IMR-90 (cell line): Measurements from ENCODE around the gene B9D1. TPM values are rescaled to one million over a fixed set of nuclear protein-coding genes. Genes with fewer than 3 reads are reported as not detected.

ENCODE experiments used
- ATAC-seq: fragments of 200-7000 bp; cut with Tn5 transposase; 2 replicates; pipeline ENCODE4 v1.9.1; 2020; ENCODE audit warnings: low read depth, mild to moderate bottlenecking, moderate library complexity
- BruUV-seq: library from RNA; stranded (reverse); fragments of 400-500 nt; replicated peaks from 2 replicates; lab custom pipeline; 2021; lab: Mats Ljungman, UMichigan
- CTCF ChIA-PET: fragments of 300-600 bp; formaldehyde crosslinking; extraction: SDS; loops from one replicate; lab custom pipeline; 2021; ENCODE audit warnings: antibody characterized with exemption; lab: Yijun Ruan, JAX
- POLR2A ChIA-PET: fragments of 300-600 bp; sonication (Branson Sonifier 250); formaldehyde crosslinking; loops from one replicate; lab custom pipeline; 2022; ENCODE audit warnings: antibody characterized with exemption; ENCODE audit not compliant: unreplicated experiment; lab: Charles Lee
- DNase-seq: peaks from one replicate; pipeline ENCODE4 v3.0.0; 2013
- H2AFZ ChIP-seq: replicated peaks from 2 replicates; pipeline ENCODE3; 2013; ENCODE audit warnings: low read length, mild to moderate bottlenecking; ENCODE audit not compliant: poor library complexity
- H2AK5ac ChIP-seq: 2 replicates; pipeline ENCODE4 v1.6.1; 2013; ENCODE audit warnings: low read depth, low read length, inconsistent platforms
- H2AK9ac ChIP-seq: replicated peaks from 2 replicates; pipeline ENCODE3; 2013; ENCODE audit warnings: mild to moderate bottlenecking, low read depth, low read length, moderate library complexity; ENCODE audit not compliant: poor library complexity
- H2BK120ac ChIP-seq: 2 replicates; pipeline ENCODE4 v1.6.1; 2013; ENCODE audit warnings: low read depth, low read length, inconsistent platforms
- H2BK15ac ChIP-seq: 3 replicates; pipeline ENCODE4 v1.6.1; 2013; ENCODE audit warnings: low read depth, low read length, inconsistent platforms
- H2BK20ac ChIP-seq: 2 replicates; pipeline ENCODE4 v1.6.1; 2013; ENCODE audit warnings: low read depth, mild to moderate bottlenecking, inconsistent platforms, low read length, moderate library complexity
- H2BK5ac ChIP-seq: 2 replicates; pipeline ENCODE4 v1.6.1; 2013; ENCODE audit warnings: mild to moderate bottlenecking, low read depth, low read length, inconsistent platforms; ENCODE audit not compliant: poor library complexity, severe bottlenecking
- H3K14ac ChIP-seq: replicated peaks from 2 replicates; pipeline ENCODE4 v1.6.1; 2013; ENCODE audit warnings: low read depth, low read length, inconsistent platforms
- H3K18ac ChIP-seq: 2 replicates; pipeline ENCODE4 v1.6.1; 2013; ENCODE audit warnings: low read depth, low read length, control low read depth
- H3K23ac ChIP-seq: 2 replicates; pipeline ENCODE4 v1.6.1; 2013; ENCODE audit warnings: low read depth, low read length, inconsistent platforms
- H3K27ac ChIP-seq: 2 replicates; pipeline ENCODE4 v1.5.1; 2013; ENCODE audit warnings: mild to moderate bottlenecking, control low read depth, low read length; ENCODE audit not compliant: insufficient read depth
- H3K27me3 ChIP-seq: 2 replicates; pipeline ENCODE4 v1.6.1; 2013; ENCODE audit warnings: low read length; ENCODE audit not compliant: control insufficient read depth, insufficient read depth
- H3K36me3 ChIP-seq: 2 replicates; pipeline ENCODE4 v1.6.1; 2013; ENCODE audit warnings: low read length, mixed read lengths; ENCODE audit not compliant: control insufficient read depth, insufficient read depth
- H3K4ac ChIP-seq: 2 replicates; pipeline ENCODE4 v1.6.1; 2013; ENCODE audit warnings: low read depth, low read length, inconsistent platforms
- H3K4me1 ChIP-seq: 2 replicates; pipeline ENCODE4 v1.6.1; 2013; ENCODE audit warnings: low read length, mixed read lengths; ENCODE audit not compliant: control insufficient read depth, insufficient read depth
- H3K4me2 ChIP-seq: 2 replicates; pipeline ENCODE4 v1.6.1; 2013; ENCODE audit warnings: low read depth, mild to moderate bottlenecking, control low read depth, low read length, moderate library complexity
- H3K4me3 ChIP-seq: 2 replicates; pipeline ENCODE4 v1.5.1; 2013; ENCODE audit warnings: low read depth, mild to moderate bottlenecking, control low read depth, low read length, moderate library complexity; ENCODE audit not compliant: insufficient read depth
- H3K56ac ChIP-seq: 2 replicates; pipeline ENCODE4 v1.6.1; 2013; ENCODE audit warnings: low read length, inconsistent platforms; ENCODE audit not compliant: insufficient read depth; ENCODE audit errors: extremely low read depth
- H3K79me1 ChIP-seq, 2 experiments: 2 replicates each; pipeline ENCODE4 v1.6.1; 2013; ENCODE audit warnings: low read length in 2 of 2, inconsistent platforms in 1 of 2, low read depth in 1 of 2
- H3K9ac ChIP-seq: 2 replicates; pipeline ENCODE4 v1.6.1; 2013; ENCODE audit warnings: low read depth, low read length, control low read depth
- H3K9me1 ChIP-seq: 2 replicates; pipeline ENCODE4 v1.6.1; 2013; ENCODE audit warnings: low read length, inconsistent platforms; ENCODE audit not compliant: insufficient read depth
- H3K9me3 ChIP-seq: 2 replicates; pipeline ENCODE4 v1.6.1; 2013; ENCODE audit warnings: low read length; ENCODE audit not compliant: control insufficient read depth, insufficient read depth
- H4K20me1 ChIP-seq: 2 replicates; pipeline ENCODE4 v1.6.1; 2013; ENCODE audit warnings: low read length, inconsistent platforms; ENCODE audit not compliant: insufficient read depth
- H4K5ac ChIP-seq: 2 replicates; pipeline ENCODE4 v1.6.1; 2013; ENCODE audit warnings: mild to moderate bottlenecking, low read depth, low read length, control low read depth
- H4K8ac ChIP-seq, 2 experiments: 2 replicates each; pipeline ENCODE4 v1.6.1; 2013; ENCODE audit warnings: low read depth in 2 of 2, low read length in 2 of 2, control low read depth in 1 of 2, inconsistent platforms in 1 of 2
- H4K91ac ChIP-seq: 2 replicates; pipeline ENCODE4 v1.6.1; 2013; ENCODE audit warnings: low read depth, low read length, inconsistent platforms; ENCODE audit not compliant: insufficient read depth
- CHD1 ChIP-seq: IDR thresholded peaks from 2 replicates; pipeline ENCODE4 v1.6.1; 2012; ENCODE audit warnings: low read depth, low read length, improper control_type of control experiment
- WGBS, 2 experiments: methylation state at CpG; one replicate each; pipeline versions ENCODE4 v1.1.5 to v1.1.7; 2013; ENCODE audit warnings: missing lambda C conversion rate in 2 of 2; ENCODE audit not compliant: insufficient read length in 1 of 2; ENCODE audit errors: extremely low coverage in 2 of 2; 5-methylcytosine and 5-hydroxymethylcytosine counted together
- dilution Hi-C: fragments of 300-500 bp; cut with HindIII; formaldehyde crosslinking; loops from one replicate; pipeline ENCODE4 v1.14.3; 2018; ENCODE audit warnings: low sequenced_read_pairs; ENCODE audit not compliant: unreplicated experiment
- in situ Hi-C: fragments of 300-500 bp; cut with MboI; formaldehyde crosslinking; loops from 3 replicates; pipeline ENCODE4 v1.14.3; 2019; ENCODE audit warnings: low sequenced_read_pairs, inconsistent platforms, mixed read lengths
- intact Hi-C: fragments of 100-400 bp; cut with micrococcal nuclease; formaldehyde crosslinking; loops from 2 replicates; pipeline ENCODE4 v1.10.0; 2022
- polyA plus RNA-seq, 3 experiments: library from polyadenylated mRNA; depleted of rRNA; stranded (reverse); fragments of >200 nt; gene quantifications; 2 replicates each; pipeline ENCODE4 v1.2.3, GENCODE V29; 2012; ENCODE audit warnings: low replicate concordance in 1 of 3
- total RNA-seq: library from RNA; depleted of rRNA; stranded (reverse); fragments of >200 nt; gene quantifications from 2 replicates; pipeline ENCODE4 v1.2.3, GENCODE V29; 2012

B9D1 gene
- total and polyA plus RNA-seq, 2 of the 4 experiments (the other 2 are of a cell fraction) = 42.5 to 43.8 TPM

GRCh38 chr17:19306160-19307111 is 56.1 kb downstream of the B9D1 start:
- peaks cover 8% of the 10 kb centered on the region for H3K4me1 ChIP-seq
- TF ChIP-seq CHD1 = no peak
- H3K9me1 ChIP-seq = peaks cover 36% of the 10 kb centered on the region
- no peak overlapping the region for H4K91ac ChIP-seq
- H2AK5ac ChIP-seq = no peak overlapping the region
- no peak overlapping the region for H3K4me2 ChIP-seq
- intact Hi-C loops = no loop called here
- H3K4ac ChIP-seq = no peak overlapping the region
- H2AK9ac ChIP-seq = no peak overlapping the region
- H4K8ac ChIP-seq = no peak overlapping the region
- no peak for DNase-seq
- peaks cover 37 to 90% of the 10 kb centered on the region in 2 experiments for H3K79me1 ChIP-seq
- ATAC-seq = no peak
- dilution Hi-C loops = no loop called here
- no peak overlapping the region for H4K5ac ChIP-seq
- H3K27ac ChIP-seq = no peak overlapping the region
- H2AFZ ChIP-seq = no peak overlapping the region
- no peak overlapping the region for H2BK5ac ChIP-seq
- no peaks in the 10 kb centered on the region for H3K27me3 ChIP-seq
- WGBS, 2 experiments = 36% methylated on average over 3 of the region's 10 CpGs; no CpG with 5 or more reads in 1 of the 2 experiments
- no peak overlapping the region for H2BK120ac ChIP-seq
- H4K20me1 ChIP-seq = peaks cover 27% of the 10 kb centered on the region
- CTCF ChIA-PET = no interaction called here
- no peak overlapping the region for H3K18ac ChIP-seq
- H3K14ac ChIP-seq = no peak overlapping the region
- POLR2A ChIA-PET = no interaction called here
- H3K4me3 ChIP-seq = no peak overlapping the region
- no peak overlapping the region for H3K9ac ChIP-seq
- no peak overlapping the region for H2BK15ac ChIP-seq
- no TSS peak for BruUV-seq
- H3K23ac ChIP-seq = no peak overlapping the region
- in situ Hi-C loops = no loop called here
- H3K56ac ChIP-seq = no peak overlapping the region
- peaks cover 12% of the 10 kb centered on the region for H3K36me3 ChIP-seq
- no peak overlapping the region for H2BK20ac ChIP-seq
- no peaks in the 10 kb centered on the region for H3K9me3 ChIP-seq
